ENCODE data around the gene PTCSC3. TPM values are rescaled to one million over a fixed set of nuclear protein-coding genes. Genes with fewer than 3 reads are reported as not detected.

PTCSC3 gene
- polyA plus RNA-seq, 2 of the 4 experiments (the other 2 are of a cell fraction) = not detected

GRCh38 chr14:36192530-36192929, 16.0 kb upstream of the PTCSC3 start (continued):
- no peak for TF ChIP-seq CTCF (IDR thresholded peaks at IDR 0.05)
- no peak for TF ChIP-seq POLR2AphosphoS2 (conservative IDR thresholded peaks at IDR 0.05; ENCODE audit: low read length)
- TF ChIP-seq, protein P1, sequence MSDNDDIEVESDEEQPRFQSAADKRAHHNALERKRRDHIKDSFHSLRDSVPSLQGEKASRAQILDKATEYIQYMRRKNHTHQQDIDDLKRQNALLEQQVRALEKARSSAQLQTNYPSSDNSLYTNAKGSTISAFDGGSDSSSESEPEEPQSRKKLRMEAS (IDR thresholded peaks at IDR 0.05) = no peak
- no peak for TF ChIP-seq SREBF2 (IDR thresholded peaks at IDR 0.05)
- no peak for TF ChIP-seq TP53 (CRISPR knock-in tag; IDR thresholded peaks at IDR 0.05)

GRCh38 chr14:36183402-36183801, 6.9 kb upstream of the PTCSC3 start:
- Histone ChIP-seq H3K4me1 (no peaks in the 10 kb centered on the region), H3K4me2 (no peak overlapping the region), H3K27ac (no peak overlapping the region), H3K9me3 (no peaks in the 10 kb centered on the region), H3K4me3 (no peak overlapping the region)
- ChIA-PET POLR2A (no interaction called here), CTCF (no interaction called here)
- FAIRE-seq = no peak
- DNase-seq (ENCODE audit: low read depth in 1 of 2, low spot score in 1 of 2) = no peak
- TF ChIP-seq NFE2L2 (conservative IDR thresholded peaks at IDR 0.05; ENCODE audit: low read length) (peak; percentile 81), REST (IDR thresholded peaks at IDR 0.05) (no peak), MAFK (IDR thresholded peaks at IDR 0.05; ENCODE audit: partially characterized antibody) (peak; percentile 78)
- 53% methylated on average over 3 of the region's 3 CpGs for WGBS (ENCODE audit: missing lambda C conversion rate)
- ATAC-seq = no peak

- Histone ChIP-seq H3K9me3 (no peaks in the 10 kb centered on the region), H3K4me3 (no peak overlapping the region), H3K4me1 (no peaks in the 10 kb centered on the region), H3K4me2 (no peak overlapping the region), H3K27ac (no peak overlapping the region)
- ATAC-seq (no peak), DNase-seq (ENCODE audit: low read depth in 1 of 2, low spot score in 1 of 2) (no peak), FAIRE-seq (no peak)
- ChIA-PET POLR2A (no interaction called here), CTCF (interaction anchor here (1.8 kb wide), 1 partner anchor 111 kb away, joined by 8 read pairs; no protein-coding TSS in a partner anchor)
- no peak for TF ChIP-seq ZFP36 (IDR thresholded peaks at IDR 0.05; ENCODE audit: borderline replicate concordance, partially characterized antibody)
- no peak for TF ChIP-seq EHF (CRISPR knock-in tag; IDR thresholded peaks at IDR 0.05)
- TF ChIP-seq ATOH8 (CRISPR knock-in tag; IDR thresholded peaks at IDR 0.05; ENCODE audit: low read depth) = no peak
- no peak for TF ChIP-seq HOXB13 (CRISPR knock-in tag; IDR thresholded peaks at IDR 0.05; ENCODE audit: low read depth)
- TF ChIP-seq CEBPB (IDR thresholded peaks at IDR 0.05) = no peak
- TF ChIP-seq CBX2 (IDR thresholded peaks at IDR 0.05; ENCODE audit: borderline replicate concordance, low read depth) = no peak
- TF ChIP-seq ZC3H11A (IDR thresholded peaks at IDR 0.05) = no peak
- TF ChIP-seq CBX8 (IDR thresholded peaks at IDR 0.05) = no peak
- no peak for TF ChIP-seq CHD2 (IDR thresholded peaks at IDR 0.05; ENCODE audit: low read length, partially characterized antibody)
- no peak for TF ChIP-seq RAD21 (conservative IDR thresholded peaks at IDR 0.05 in 1 of 2, IDR thresholded peaks at IDR 0.05 in 1 of 2)
- no peak for TF ChIP-seq POLR2A (IDR thresholded peaks at IDR 0.05; ENCODE audit: low read length)
- no peak for TF ChIP-seq USF2 (IDR thresholded peaks at IDR 0.05)
- TF ChIP-seq, protein P2, sequence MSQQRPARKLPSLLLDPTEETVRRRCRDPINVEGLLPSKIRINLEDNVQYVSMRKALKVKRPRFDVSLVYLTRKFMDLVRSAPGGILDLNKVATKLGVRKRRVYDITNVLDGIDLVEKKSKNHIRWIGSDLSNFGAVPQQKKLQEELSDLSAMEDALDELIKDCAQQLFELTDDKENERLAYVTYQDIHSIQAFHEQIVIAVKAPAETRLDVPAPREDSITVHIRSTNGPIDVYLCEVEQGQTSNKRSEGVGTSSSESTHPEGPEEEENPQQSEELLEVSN (IDR thresholded peaks at IDR 0.05; ENCODE audit: borderline replicate concordance, low read depth) = no peak
- TF ChIP-seq SMC3 (IDR thresholded peaks at IDR 0.05) = no peak
- TF ChIP-seq ZNF302 (CRISPR knock-in tag; IDR thresholded peaks at IDR 0.05) = no peak
- WGBS (ENCODE audit: missing lambda C conversion rate) = 68% methylated on average over 5 of the region's 5 CpGs
These were observed 4.9 kb upstream of the PTCSC3 start for GRCh38 chr14:36181417-36181816.
